HCT116 (cell line): Measurements from ENCODE around the gene ARHGAP19. TPM values are rescaled to one million over a fixed set of nuclear protein-coding genes. Genes with fewer than 3 reads are reported as not detected.

Experiments
- ATAC-seq: fragments of 200-7000 bp; cut with Tn5 transposase; 2 replicates; pipeline ENCODE4 v1.9.1; 2020; ENCODE audit warnings: mild to moderate bottlenecking, moderate library complexity
- BruUV-seq: library from RNA; stranded (reverse); fragments of 400-500 nt; replicated peaks from 2 replicates; lab custom pipeline; 2021; lab: Mats Ljungman, UMichigan
- CTCF ChIA-PET: fragments of 300-600 bp; sonication (Branson Sonifier 250); formaldehyde crosslinking; loops from one replicate; lab custom pipeline; 2021; ENCODE audit warnings: antibody characterized with exemption; lab: Charles Lee
- POLR2A ChIA-PET: fragments of 300-600, 350-600 bp; sonication (Branson Sonifier 250); formaldehyde crosslinking; loops from one replicate; lab custom pipeline; 2021; ENCODE audit warnings: antibody characterized with exemption; lab: Charles Lee
- RAD21 ChIA-PET, 2 experiments: fragments of 300-600 bp; sonication (Branson Sonifier 250); formaldehyde crosslinking; loops; one replicate each; lab custom pipeline; 2023; ENCODE audit warnings: low total read pairs in 2 of 2; ENCODE audit not compliant: uncharacterized antibody in 2 of 2, unreplicated experiment in 2 of 2, low non-redundant PET in 1 of 2; lab: Charles Lee
- DNase-seq: peaks from one replicate; pipeline ENCODE4 v3.0.0-alpha.2; 2010; ENCODE audit warnings: low read depth, low spot score
- H2AFZ ChIP-seq: fragments of 200-600 bp; shearing (Covaris generic), sonication (generic); 2 replicates; pipeline ENCODE4 v1.6.1; 2017; ENCODE audit warnings: low read depth, mixed run types, mixed read lengths, antibody characterized with exemption, low read length; ENCODE audit not compliant: poor library complexity, severe bottlenecking
- H3K27ac ChIP-seq: 2 replicates; pipeline ENCODE4 v1.5.1; 2012; ENCODE audit warnings: low read depth, low read length
- H3K27me3 ChIP-seq: fragments of 200-600 bp; sonication (generic); 2 replicates; pipeline ENCODE4 v1.6.1; 2016; ENCODE audit warnings: mixed run types, low read length, mixed read lengths; ENCODE audit not compliant: insufficient read depth
- H3K36me3 ChIP-seq, 2 experiments: fragments of 200-500 bp in 1 of 2; fragments of 200-600 bp in 1 of 2; sonication (Bioruptor generic) in 1 of 2; sonication (generic) in 1 of 2; 2 replicates each; pipeline versions ENCODE4 v1.5.1 to v1.6.1; 2014 to 2016; ENCODE audit warnings: low read length in 2 of 2, inconsistent platforms in 1 of 2, mixed read lengths in 1 of 2, mixed run types in 1 of 2; ENCODE audit not compliant: insufficient read depth in 2 of 2, control insufficient read depth in 1 of 2
- H3K4me1 ChIP-seq, 2 experiments: fragments of 200-600 bp in 1 of 2; sonication (generic) in 1 of 2; 2 replicates each; pipeline versions ENCODE4 v1.5.1 to v1.6.1; 2012 to 2017; ENCODE audit warnings: low read length in 2 of 2, inconsistent platforms in 1 of 2, mild to moderate bottlenecking in 1 of 2, mixed read lengths in 1 of 2, mixed run types in 1 of 2, moderate library complexity in 1 of 2; ENCODE audit not compliant: insufficient read depth in 2 of 2, control insufficient read depth in 1 of 2
- H3K4me2 ChIP-seq: fragments of 200-600 bp; sonication (generic); 2 replicates; pipeline ENCODE4 v1.6.1; 2017; ENCODE audit warnings: mixed run types, low read length, mixed read lengths
- H3K4me3 ChIP-seq, 2 experiments: fragments of 200-600 bp in 1 of 2; sonication (generic) in 1 of 2; replicated peaks in 1 of 2; 2 replicates each; pipeline ENCODE4 v1.5.1; 2011 to 2016; ENCODE audit warnings: low read length in 2 of 2, control low read depth in 1 of 2, low read depth in 1 of 2, mild to moderate bottlenecking in 1 of 2, mixed read lengths in 1 of 2, mixed run types in 1 of 2
- H3K79me2 ChIP-seq: fragments of 200-600 bp; sonication (generic); 2 replicates; pipeline ENCODE4 v1.6.1; 2017; ENCODE audit warnings: mild to moderate bottlenecking, mixed run types, low read length, moderate library complexity, mixed read lengths; ENCODE audit not compliant: insufficient read depth
- H3K9ac ChIP-seq: fragments of 200-600 bp; sonication (generic); 2 replicates; pipeline ENCODE4 v1.6.1; 2016; ENCODE audit warnings: low read length, mixed read lengths
- H3K9me2 ChIP-seq: fragments of 200-600 bp; sonication (generic), shearing (Covaris generic); 2 replicates; pipeline ENCODE4 v1.6.1; 2017; ENCODE audit warnings: mixed run types, mild to moderate bottlenecking, moderate library complexity; ENCODE audit not compliant: insufficient read depth
- H3K9me3 ChIP-seq, 2 experiments: fragments of 200-500 bp in 1 of 2; fragments of 200-600 bp in 1 of 2; sonication (Bioruptor generic) in 1 of 2; sonication (generic) in 1 of 2; 2 replicates each; pipeline ENCODE4 v1.6.1; 2014 to 2017; ENCODE audit warnings: low read length in 2 of 2, mixed read lengths in 2 of 2, inconsistent platforms in 1 of 2, low read depth in 1 of 2, mild to moderate bottlenecking in 1 of 2, mixed run types in 1 of 2, moderate library complexity in 1 of 2; ENCODE audit not compliant: control insufficient read depth in 1 of 2, insufficient read depth in 1 of 2
- H4K20me1 ChIP-seq: fragments of 200-600 bp; sonication (generic), shearing (Covaris generic); 2 replicates; pipeline ENCODE4 v1.6.1; 2017; ENCODE audit warnings: mixed run types, mild to moderate bottlenecking, moderate library complexity; ENCODE audit not compliant: insufficient read depth
- ATF3 ChIP-seq: IDR thresholded peaks from 2 replicates; pipeline ENCODE4 v1.6.1; 2012
- CBX3 ChIP-seq: IDR thresholded peaks from 2 replicates; pipeline ENCODE4 v1.6.1; 2012; ENCODE audit warnings: low read depth
- CEBPB ChIP-seq: IDR thresholded peaks from 2 replicates; pipeline ENCODE4 v1.6.1; 2012; ENCODE audit warnings: low read depth
- EGR1 ChIP-seq: IDR thresholded peaks from 2 replicates; pipeline ENCODE4 v1.6.1; 2012; ENCODE audit warnings: low read depth
- EZH2 ChIP-seq: fragments of 200-600 bp; sonication (generic); IDR thresholded peaks from 2 replicates; pipeline ENCODE4 v1.6.1; 2017; ENCODE audit warnings: antibody characterized with exemption, mixed run types
- EZH2phosphoT487 ChIP-seq: fragments of 200-600 bp; IDR thresholded peaks from 2 replicates; pipeline ENCODE4 v1.6.1; 2018; ENCODE audit warnings: antibody characterized with exemption, borderline replicate concordance
- POLR2AphosphoS5 ChIP-seq: IDR thresholded peaks from 2 replicates; pipeline ENCODE4 v1.6.1; 2011; ENCODE audit warnings: mild to moderate bottlenecking, low read depth, low read length, moderate library complexity
- RAD21 ChIP-seq: IDR thresholded peaks from 2 replicates; pipeline ENCODE4 v1.6.1; 2012; ENCODE audit warnings: low read depth, mild to moderate bottlenecking
- SIN3A ChIP-seq: IDR thresholded peaks from 2 replicates; pipeline ENCODE4 v1.6.1; 2012; ENCODE audit warnings: low read depth
- SP1 ChIP-seq: IDR thresholded peaks from 2 replicates; pipeline ENCODE4 v1.6.1; 2012; ENCODE audit warnings: low read depth
- SRF ChIP-seq: IDR thresholded peaks from 2 replicates; pipeline ENCODE4 v1.6.1; 2012; ENCODE audit warnings: low read depth
- YY1 ChIP-seq: IDR thresholded peaks from 2 replicates; pipeline ENCODE4 v1.6.1; 2011; ENCODE audit warnings: low read length, low read depth, moderate library complexity, mild to moderate bottlenecking; ENCODE audit not compliant: insufficient replicate concordance; ENCODE audit errors: extremely low read depth
- ZBTB33 ChIP-seq: IDR thresholded peaks from 2 replicates; pipeline ENCODE4 v1.6.1; 2011; ENCODE audit warnings: mild to moderate bottlenecking, low read length, moderate library complexity; ENCODE audit not compliant: insufficient replicate concordance; ENCODE audit errors: extremely low read depth
- ZFX ChIP-seq: fragments of 450-650 bp; IDR thresholded peaks from 2 replicates; pipeline ENCODE4 v1.6.1; 2017
- ZNF274 ChIP-seq: fragments of 200-500 bp; sonication (Bioruptor generic); IDR thresholded peaks from 2 replicates; pipeline ENCODE4 v1.6.1; 2014; ENCODE audit warnings: mild to moderate bottlenecking, low read depth, low read length, inconsistent platforms
- intact Hi-C: fragments of 100-400 bp; cut with micrococcal nuclease; formaldehyde crosslinking; loops from 2 replicates; pipeline ENCODE4 v1.10.0; 2022
- total RNA-seq: library from RNA; stranded (reverse); gene quantifications from one replicate; pipeline ENCODE4 v1.2.1, GENCODE V29; 2021; ENCODE audit not compliant: unreplicated experiment
- TF ChIP-seq, protein P1 (sequence below), 3 experiments: fragments of 200-600 bp in 1 of 3; sonication (generic) in 1 of 3; IDR thresholded peaks in 2 of 3; conservative IDR thresholded peaks in 1 of 3; 2 replicates each; pipeline ENCODE4 v1.5.1; 2012 to 2017; ENCODE audit warnings: low read depth in 2 of 3, low read length in 2 of 3, antibody characterized with exemption in 1 of 3, borderline replicate concordance in 1 of 3, control low read depth in 1 of 3, mild to moderate bottlenecking in 1 of 3, mixed read lengths in 1 of 3, mixed run types in 1 of 3, moderate library complexity in 1 of 3; ENCODE audit not compliant: insufficient read depth in 1 of 3

The ARHGAP19 gene
- total RNA-seq, 1 experiment from 2014 or later: 36.8 TPM

DNA sequence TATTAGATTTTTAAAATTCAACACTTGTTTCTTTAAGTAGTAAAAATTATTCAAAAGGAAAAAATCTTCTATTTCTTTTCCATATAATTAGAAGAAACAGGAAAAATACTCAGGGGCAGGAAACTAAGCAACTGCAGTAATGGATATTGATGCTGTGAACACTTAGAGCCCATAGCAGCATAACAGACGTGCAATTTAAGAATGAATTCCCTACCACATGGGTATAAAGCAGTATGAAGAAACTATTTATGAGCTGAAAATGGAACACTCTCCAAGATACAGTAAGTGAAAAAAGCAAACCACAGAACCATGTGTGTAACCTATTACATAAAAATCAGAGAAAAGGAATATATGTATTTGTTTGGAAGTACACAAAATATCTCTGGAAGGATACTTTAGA lies 30.8 kb downstream of the ARHGAP19 start:
- peaks cover 2 to 5% of the 10 kb centered on the region in 2 experiments; a peak in 2 of 4 replicates for H3K36me3 ChIP-seq
- intact Hi-C loops: no loop called here
- H3K4me2 ChIP-seq: no peak overlapping the region
- no peak for ATAC-seq
- H3K9ac ChIP-seq: no peak overlapping the region
- ChIA-PET CTCF (no interaction called here), RAD21 (no interaction called here), POLR2A (no interaction called here)
- no TSS peak for BruUV-seq
- H3K9me2 ChIP-seq: no peaks in the 10 kb centered on the region
- H3K4me3 ChIP-seq: no peak overlapping the region
- no peaks in the 10 kb centered on the region for H4K20me1 ChIP-seq
- H2AFZ ChIP-seq: no peak overlapping the region
- H3K27ac ChIP-seq: no peak overlapping the region
- no peak for DNase-seq
- no peaks in the 10 kb centered on the region for H3K9me3 ChIP-seq
- peaks cover 6% of the 10 kb centered on the region; the same call in 1 of the 2 replicates for H3K79me2 ChIP-seq
- TF ChIP-seq CEBPB: no peak
- TF ChIP-seq POLR2AphosphoS5: no peak
- TF ChIP-seq ZNF274: no peak
- TF ChIP-seq EZH2: no peak
- TF ChIP-seq RAD21: no peak
- no peak for TF ChIP-seq SP1
- TF ChIP-seq ATF3: no peak
- TF ChIP-seq SIN3A: no peak
- no peak for TF ChIP-seq EGR1
- TF ChIP-seq ZFX: no peak
- TF ChIP-seq CBX3: no peak
- no peak for TF ChIP-seq YY1
- no peak for TF ChIP-seq SRF
- no peaks in the 10 kb centered on the region for H3K4me1 ChIP-seq
- no peaks in the 10 kb centered on the region for H3K27me3 ChIP-seq

GRCh38 chr10:97261183-97261582 lies 31.3 kb downstream of the ARHGAP19 start:
- no peak overlapping the region for H3K9ac ChIP-seq
- no peaks in the 10 kb centered on the region for H3K9me3 ChIP-seq
- no peak overlapping the region for H3K27ac ChIP-seq
- no peak for ATAC-seq
- no peaks in the 10 kb centered on the region for H3K9me2 ChIP-seq
- no peaks in the 10 kb centered on the region for H4K20me1 ChIP-seq
- no peaks in the 10 kb centered on the region for H3K27me3 ChIP-seq
- DNase-seq: no peak
- POLR2A ChIA-PET: no interaction called here
- H3K4me3 ChIP-seq: no peak overlapping the region
- no peak overlapping the region for H3K4me2 ChIP-seq
- intact Hi-C loops: no loop called here
- CTCF ChIA-PET: no interaction called here
- RAD21 ChIA-PET: no interaction called here
- no TSS peak for BruUV-seq
- peaks cover 6% of the 10 kb centered on the region; the same call in 1 of the 2 replicates for H3K79me2 ChIP-seq
- no peaks in the 10 kb centered on the region for H3K4me1 ChIP-seq
- H2AFZ ChIP-seq: no peak overlapping the region
- peaks cover 2 to 5% of the 10 kb centered on the region in 2 experiments; a peak in 2 of 4 replicates for H3K36me3 ChIP-seq
- TF ChIP-seq EZH2phosphoT487 (no peak), ZBTB33 (no peak), POLR2AphosphoS5 (no peak), EGR1 (no peak), EZH2 (no peak), ZFX (no peak), CEBPB (no peak), ATF3 (no peak), YY1 (no peak), RAD21 (no peak), SRF (no peak), ZNF274 (no peak)
- TF ChIP-seq, protein P1, sequence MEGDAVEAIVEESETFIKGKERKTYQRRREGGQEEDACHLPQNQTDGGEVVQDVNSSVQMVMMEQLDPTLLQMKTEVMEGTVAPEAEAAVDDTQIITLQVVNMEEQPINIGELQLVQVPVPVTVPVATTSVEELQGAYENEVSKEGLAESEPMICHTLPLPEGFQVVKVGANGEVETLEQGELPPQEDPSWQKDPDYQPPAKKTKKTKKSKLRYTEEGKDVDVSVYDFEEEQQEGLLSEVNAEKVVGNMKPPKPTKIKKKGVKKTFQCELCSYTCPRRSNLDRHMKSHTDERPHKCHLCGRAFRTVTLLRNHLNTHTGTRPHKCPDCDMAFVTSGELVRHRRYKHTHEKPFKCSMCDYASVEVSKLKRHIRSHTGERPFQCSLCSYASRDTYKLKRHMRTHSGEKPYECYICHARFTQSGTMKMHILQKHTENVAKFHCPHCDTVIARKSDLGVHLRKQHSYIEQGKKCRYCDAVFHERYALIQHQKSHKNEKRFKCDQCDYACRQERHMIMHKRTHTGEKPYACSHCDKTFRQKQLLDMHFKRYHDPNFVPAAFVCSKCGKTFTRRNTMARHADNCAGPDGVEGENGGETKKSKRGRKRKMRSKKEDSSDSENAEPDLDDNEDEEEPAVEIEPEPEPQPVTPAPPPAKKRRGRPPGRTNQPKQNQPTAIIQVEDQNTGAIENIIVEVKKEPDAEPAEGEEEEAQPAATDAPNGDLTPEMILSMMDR (IDR thresholded peaks at IDR 0.05 in 2 of 3, conservative IDR thresholded peaks at IDR 0.05 in 1 of 3; ENCODE audit: borderline replicate concordance in 1 of 3, insufficient read depth in 1 of 3, low read depth in 2 of 3, low read length in 2 of 3): no peak
